Activated T-helper 9 cell treated with anti-CD3 and anti-CD28 coated beads, Interleukin-2, amount 50 U/mL, for 16 hours (primary cell): Measurements from ENCODE around the gene TSPAN3.

Experiments used
- DNase-seq: peaks from one replicate; pipeline ENCODE4 v3.0.0-alpha.2; 2020; ENCODE audit warnings: low read depth

The TSPAN3 gene

DNA sequence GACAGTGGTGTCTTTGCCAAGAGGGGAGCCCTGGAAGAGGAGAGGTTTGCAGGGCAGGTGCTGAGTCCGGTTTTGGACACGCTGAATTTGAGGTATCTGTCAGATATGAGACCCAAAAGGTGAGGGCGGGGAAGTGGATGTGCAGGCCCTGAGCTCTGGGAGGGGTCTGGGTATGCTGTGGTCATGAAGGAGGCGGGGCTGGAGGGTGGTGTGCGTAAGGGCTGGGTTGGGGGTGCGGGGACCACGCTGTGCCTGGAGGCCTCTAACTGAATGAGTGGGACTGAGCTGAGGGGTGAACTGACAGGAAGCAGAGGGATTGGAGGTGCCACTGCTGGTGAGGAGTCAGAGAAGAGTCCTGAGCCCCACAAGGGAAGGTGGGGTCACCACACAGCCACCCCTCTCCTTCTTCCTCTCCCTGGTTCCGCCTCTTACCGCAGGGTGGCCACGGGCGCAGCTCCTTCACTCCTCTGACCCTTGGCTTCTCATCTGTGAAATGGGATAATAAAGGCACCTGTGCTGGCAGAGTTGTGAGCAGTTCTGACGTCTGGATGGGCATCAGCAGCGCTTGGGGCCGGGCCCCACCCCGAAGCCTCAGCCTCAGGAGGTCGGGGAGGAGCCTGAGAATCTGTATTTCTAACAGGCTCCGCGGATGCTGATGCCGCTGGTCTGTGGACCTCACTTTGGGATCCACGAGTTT lies 47.2 kb downstream of the TSPAN3 start:
- DNase-seq: no peak

DNA sequence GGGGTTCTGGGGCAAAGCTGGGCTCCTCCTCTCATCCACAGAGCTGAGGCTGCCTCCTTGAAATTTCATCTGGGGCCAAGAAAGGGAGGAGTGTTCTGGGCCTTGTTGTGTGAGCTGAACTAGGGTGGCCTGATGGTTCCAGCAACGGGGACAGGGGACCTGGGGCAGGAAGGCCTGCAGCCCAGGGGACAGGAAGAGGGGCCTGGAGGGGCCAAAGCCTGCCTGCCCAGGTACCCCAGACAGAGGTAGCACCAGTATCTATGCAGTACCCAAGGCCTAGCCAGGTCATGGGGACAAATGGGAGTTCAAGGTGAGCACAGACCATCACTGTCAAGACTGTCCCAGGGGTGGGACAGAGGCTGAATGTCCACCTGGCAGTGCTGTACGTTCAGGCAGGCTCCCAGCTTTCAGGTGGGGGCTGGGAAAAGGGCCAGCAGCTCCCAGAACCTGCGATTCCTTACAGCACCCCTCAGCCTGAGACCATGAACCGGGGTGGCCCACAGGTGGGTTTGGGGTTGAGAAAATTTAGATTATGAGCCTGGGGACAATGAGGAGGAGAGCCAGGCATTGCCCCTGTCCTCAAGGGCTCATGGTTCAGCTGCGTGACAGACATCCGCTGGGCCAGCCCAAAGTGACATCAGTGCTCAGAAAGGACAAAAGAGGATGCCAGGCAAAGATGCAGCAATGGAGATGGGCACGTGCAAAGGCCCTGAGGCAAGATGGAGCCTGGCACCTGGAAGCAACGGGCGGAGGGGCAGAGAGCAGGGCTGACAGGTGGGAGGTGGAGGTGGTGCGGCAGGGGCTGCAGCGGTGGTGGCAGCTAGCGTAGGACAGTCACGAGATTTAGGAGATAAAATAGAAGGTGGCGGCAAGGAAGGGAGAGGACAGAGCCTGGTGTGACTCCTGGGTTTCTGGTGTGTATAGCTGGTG lies 48.0 kb downstream of the TSPAN3 start:
- DNase-seq: no peak

- DNase-seq: no peak
Observed at GRCh38 chr15:77021803-77022381, 49.0 kb downstream of the TSPAN3 start.

- DNase-seq: no peak
Observed at GRCh38 chr15:77021088-77021481, 49.8 kb downstream of the TSPAN3 start.

GRCh38 chr15:77020348-77021087 lies 50.4 kb downstream of the TSPAN3 start:
- DNase-seq: no peak

- DNase-seq: peak; percentile 40
Observed at GRCh38 chr15:77019521-77020331, 51.2 kb downstream of the TSPAN3 start.

DNA sequence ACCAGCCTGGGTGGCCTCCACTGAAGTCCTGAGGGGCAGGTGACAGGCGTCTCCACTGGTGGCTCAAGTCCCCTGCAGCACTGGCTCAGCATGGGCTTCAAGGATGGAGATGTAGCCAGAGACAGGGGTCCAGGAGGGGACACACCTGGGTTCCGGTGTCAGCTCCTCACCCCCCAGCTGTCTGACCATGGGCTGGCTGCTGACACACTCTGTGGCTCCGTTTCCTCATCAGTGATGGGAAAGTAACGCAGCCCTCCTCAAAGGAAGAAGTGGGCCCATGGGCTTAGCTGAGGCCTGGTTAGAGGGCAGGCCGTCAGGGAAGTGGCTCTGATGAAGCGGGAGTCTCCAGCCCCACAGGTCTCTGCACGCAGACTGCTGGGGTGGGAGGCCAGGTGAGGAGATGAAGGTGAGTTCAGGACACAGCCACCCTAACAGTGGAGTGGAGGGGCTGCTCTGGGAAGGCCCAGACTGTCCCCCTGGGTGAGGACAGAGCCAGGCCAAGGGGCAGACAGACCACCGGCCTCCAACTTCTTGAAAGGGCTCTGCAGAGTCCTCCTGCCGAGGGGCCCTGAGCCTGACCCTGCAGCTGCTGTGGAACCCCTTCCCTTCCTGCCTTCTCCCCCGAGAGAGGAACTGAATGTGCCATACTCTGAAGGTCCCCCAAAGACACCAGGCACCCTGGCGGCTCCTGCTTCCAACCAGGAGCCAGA lies 52.0 kb downstream of the TSPAN3 start:
- no peak for DNase-seq

GRCh38 chr15:77017761-77018720 lies 52.9 kb downstream of the TSPAN3 start:
- no peak for DNase-seq

DNA sequence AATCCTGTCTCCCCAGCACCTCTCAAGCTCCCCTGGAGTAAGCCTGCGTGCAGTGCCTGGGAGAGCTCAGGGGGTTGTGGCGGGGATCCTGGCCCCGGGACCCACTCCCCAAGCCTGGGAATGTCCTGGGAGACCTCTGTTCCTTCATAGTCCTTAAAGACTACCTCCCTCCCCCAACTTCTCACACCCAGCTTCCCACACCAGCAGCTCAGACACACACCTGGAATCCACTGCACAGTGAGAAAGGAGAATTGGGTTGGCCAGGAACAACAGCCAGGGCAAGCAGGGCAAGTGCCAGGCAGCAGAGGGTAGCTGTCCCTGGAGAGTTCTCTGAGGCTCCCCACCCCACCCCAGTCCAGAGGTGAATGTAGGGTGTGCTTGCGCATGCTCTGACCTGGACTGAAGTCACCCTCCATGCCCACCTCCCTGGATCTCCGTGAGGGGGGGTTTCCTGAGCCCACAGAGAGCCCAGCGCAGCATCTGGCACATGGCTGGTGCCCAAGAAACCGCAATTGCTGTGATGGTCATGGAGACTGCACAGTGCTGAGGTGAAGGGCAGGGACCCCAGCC lies 53.7 kb downstream of the TSPAN3 start:
- DNase-seq: no peak

- DNase-seq: no peak
Observed at GRCh38 chr15:77016321-77016695, 54.6 kb downstream of the TSPAN3 start.

DNA sequence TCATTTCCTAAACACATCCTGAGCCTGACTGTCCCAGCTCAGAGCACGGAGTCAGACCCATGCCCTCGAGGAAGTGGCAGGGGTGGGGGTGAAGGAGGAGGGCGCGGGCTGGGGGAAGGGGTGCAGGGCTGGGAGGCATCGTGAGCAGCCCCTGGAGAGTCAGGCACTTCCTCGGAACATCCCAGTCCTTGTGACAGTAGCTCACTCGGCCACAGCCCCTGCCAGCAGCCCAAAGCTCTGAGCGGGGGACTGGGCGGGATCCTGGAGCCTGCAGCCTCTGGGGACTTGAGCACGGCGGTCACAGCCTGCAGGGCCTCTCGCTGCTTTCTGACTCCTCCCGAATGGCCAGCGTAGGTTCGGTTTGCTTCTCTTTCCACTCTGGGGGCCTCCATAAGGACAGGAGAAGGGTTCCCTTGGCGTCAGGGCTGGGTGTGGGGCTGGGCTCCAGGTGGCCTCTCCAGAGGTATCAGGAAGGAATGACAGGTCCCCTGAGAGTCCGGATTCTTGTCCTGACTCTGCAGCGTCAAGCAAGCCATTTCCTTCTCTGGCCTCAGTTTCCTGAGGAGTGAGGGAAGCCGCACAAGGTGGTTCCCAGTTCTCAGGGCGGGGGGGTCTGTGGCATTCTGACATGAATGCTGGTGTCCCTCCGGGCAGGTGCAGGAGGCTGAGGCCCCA lies 55.1 kb downstream of the TSPAN3 start:
- DNase-seq: no peak

GRCh38 chr15:77014132-77015081 lies 56.5 kb downstream of the TSPAN3 start:
- no peak for DNase-seq

- peak; percentile 84 for DNase-seq
Observed at GRCh38 chr15:77013776-77014131, 57.2 kb downstream of the TSPAN3 start.

DNA sequence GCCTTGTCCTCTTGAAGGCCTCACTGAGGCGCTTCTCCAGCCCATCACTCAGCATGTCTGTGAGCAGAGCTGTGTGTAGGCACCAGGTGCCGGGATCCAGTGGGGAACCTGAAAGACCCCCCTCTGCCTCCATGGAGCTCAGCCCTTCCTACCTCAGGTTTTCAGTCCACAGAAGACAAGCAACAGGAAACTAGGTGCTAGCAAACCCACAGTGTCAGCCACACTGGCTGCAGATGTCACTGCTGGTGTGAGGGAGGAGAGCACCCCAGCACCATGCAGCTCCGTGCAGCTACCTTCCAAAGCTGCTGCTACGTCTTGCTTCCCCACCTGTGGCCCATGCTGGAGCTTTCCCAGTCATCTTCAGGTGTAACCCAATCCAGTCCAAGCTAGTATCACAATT lies 58.0 kb downstream of the TSPAN3 start:
- no peak for DNase-seq

DNA sequence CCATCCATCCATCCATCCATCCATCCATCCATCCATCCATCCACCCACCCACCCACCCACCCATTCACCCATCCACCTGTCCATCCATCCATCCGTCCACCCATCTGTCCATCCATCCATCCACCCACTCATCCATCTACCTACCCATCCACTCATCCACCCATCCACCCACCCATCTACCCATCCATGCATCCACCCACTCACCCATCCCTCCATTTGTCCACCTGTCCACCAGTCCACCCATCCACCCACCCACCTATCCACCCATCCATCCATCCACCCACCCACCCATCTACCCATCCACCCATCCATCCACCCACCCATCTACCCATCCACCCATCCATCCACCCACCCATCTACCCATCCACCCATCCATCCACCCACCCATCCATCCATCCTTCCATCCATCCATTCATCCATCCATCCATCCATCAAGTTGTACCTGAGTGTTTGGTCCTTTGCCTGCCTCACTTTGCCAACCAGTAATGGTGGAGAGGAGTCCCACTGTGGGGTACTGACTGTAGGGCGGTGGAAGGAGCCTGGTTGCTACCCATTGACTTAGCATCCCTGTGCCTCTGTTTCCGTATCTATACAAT lies 58.7 kb downstream of the TSPAN3 start:
- DNase-seq: no peak

GRCh38 chr15:77010857-77011256 lies 60.1 kb downstream of the TSPAN3 start:
- no peak for DNase-seq

DNA sequence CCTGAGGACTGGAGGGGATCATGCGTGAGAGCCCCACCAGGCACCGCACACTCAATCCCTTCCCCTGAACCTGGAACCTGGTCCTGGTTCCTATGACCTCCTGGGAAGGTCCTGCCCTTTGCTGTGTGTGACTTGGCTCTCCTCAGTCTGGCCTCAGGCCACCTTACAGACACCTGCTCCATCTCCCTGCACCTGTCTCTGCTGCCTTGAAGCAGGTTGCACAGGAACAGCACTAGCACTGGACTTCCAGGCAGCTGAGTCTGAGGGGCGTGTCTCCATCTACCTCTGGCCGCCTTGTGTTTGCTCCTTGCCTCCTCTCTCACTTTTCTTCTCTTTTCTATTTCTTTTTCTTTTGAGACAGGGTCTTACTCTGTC lies 60.6 kb downstream of the TSPAN3 start:
- no peak for DNase-seq
